AG09309 (cell line): Measurements from ENCODE around the gene CLIC1.
A peak's percentile ranks its signal among the peaks of the same experiment; 100 is the strongest.

Source experiments
- DNase-seq: peaks from one replicate; pipeline ENCODE4 v3.0.0-alpha.2; 2010; ENCODE audit warnings: low read depth
- H3K4me3 ChIP-seq: 2 replicates; pipeline ENCODE4 v1.5.1; 2011; ENCODE audit warnings: mild to moderate bottlenecking, low read depth, low read length, moderate library complexity; ENCODE audit not compliant: control insufficient read depth
- CTCF ChIP-seq: IDR thresholded peaks from 2 replicates; pipeline ENCODE4 v1.5.1; 2011; ENCODE audit warnings: mild to moderate bottlenecking, low read depth, low read length, inconsistent platforms; ENCODE audit not compliant: insufficient read depth, control insufficient read depth; ENCODE audit errors: missing control alignments

Gene CLIC1

GRCh38 chr6:31750411-31751022 is 14.2 kb upstream of the CLIC1 start:
- no peak for TF ChIP-seq CTCF
- no peak for DNase-seq
- H3K4me3 ChIP-seq = no peak overlapping the region

GRCh38 chr6:31749301-31750036 is 13.1 kb upstream of the CLIC1 start:
- H3K4me3 ChIP-seq = no peak overlapping the region
- DNase-seq = no peak
- TF ChIP-seq CTCF = no peak

- H3K4me3 ChIP-seq = no peak overlapping the region
- TF ChIP-seq CTCF = no peak
- DNase-seq = no peak
Observed at GRCh38 chr6:31744422-31744821, 8.1 kb upstream of the CLIC1 start.

- DNase-seq = no peak
- H3K4me3 ChIP-seq = no peak overlapping the region
- no peak for TF ChIP-seq CTCF
Observed at GRCh38 chr6:31742894-31743293, 6.6 kb upstream of the CLIC1 start.

GRCh38 chr6:31741815-31742214 is 5.5 kb upstream of the CLIC1 start:
- no peak for TF ChIP-seq CTCF
- no peak for DNase-seq
- H3K4me3 ChIP-seq = no peak overlapping the region

- DNase-seq = no peak
- peak overlapping the region; percentile 94 for H3K4me3 ChIP-seq
- no peak for TF ChIP-seq CTCF
Observed at GRCh38 chr6:31740397-31741223, 4.3 kb upstream of the CLIC1 start.
